NCI-H345 (cell line): ENCODE measurements around the gene MAP3K2.

Experiments used
- DNase-seq: peaks from one replicate; lab custom pipeline; 2025; lab: John Stamatoyannopoulos, UW

Gene MAP3K2, protein sequence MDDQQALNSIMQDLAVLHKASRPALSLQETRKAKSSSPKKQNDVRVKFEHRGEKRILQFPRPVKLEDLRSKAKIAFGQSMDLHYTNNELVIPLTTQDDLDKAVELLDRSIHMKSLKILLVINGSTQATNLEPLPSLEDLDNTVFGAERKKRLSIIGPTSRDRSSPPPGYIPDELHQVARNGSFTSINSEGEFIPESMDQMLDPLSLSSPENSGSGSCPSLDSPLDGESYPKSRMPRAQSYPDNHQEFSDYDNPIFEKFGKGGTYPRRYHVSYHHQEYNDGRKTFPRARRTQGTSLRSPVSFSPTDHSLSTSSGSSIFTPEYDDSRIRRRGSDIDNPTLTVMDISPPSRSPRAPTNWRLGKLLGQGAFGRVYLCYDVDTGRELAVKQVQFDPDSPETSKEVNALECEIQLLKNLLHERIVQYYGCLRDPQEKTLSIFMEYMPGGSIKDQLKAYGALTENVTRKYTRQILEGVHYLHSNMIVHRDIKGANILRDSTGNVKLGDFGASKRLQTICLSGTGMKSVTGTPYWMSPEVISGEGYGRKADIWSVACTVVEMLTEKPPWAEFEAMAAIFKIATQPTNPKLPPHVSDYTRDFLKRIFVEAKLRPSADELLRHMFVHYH

GRCh38 chr2:127387655-127388422 is at the start of gene MAP3K2:
Gene MAP3K2 (minus strand): TSS chr2:127387975. CDS start chr2:127343129, 44,846 bp downstream.
- DNase-seq = peak; percentile 94

DNA sequence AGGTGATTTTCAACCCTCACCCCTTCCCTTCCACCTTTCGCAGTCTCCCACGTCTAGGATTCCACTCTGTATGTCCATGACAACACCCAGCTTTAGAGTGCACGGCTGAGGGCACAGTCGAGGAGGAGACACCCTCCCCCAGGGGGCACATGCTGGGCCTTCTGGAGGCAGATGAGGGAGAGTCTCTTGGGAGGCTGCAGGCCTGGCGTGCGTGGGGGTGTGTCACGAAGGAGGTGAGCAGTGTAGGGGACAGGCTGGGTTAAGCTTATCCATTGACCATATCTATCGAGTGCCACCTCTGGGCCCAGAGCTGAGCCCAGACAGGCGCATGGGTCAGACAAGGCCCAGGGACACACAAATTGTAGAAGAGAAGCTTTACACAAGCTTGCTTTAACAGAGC is 49.3 kb upstream of the MAP3K2 start:
- DNase-seq = no peak

DNA sequence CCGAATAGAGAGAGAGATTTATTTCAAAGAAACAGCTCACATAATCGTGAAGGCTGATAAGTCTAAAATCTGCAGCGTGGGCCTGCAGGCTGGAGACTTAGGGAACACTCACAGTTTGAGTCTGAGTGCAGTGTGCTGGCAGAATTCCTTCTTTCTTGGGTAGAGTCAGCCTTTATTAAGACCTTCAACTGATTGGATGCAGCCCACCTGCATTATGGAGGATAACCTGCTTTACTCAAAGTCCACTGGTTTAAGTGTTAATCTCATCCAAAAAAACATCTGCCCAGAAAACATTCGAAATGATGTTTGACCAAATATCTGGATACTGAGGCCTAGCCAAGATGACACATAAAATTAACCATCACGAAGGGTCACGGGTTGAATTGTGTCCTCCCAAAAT is 46.7 kb upstream of the MAP3K2 start:
- no peak for DNase-seq

- no peak for DNase-seq
Observed at GRCh38 chr2:127431408-127432023, 43.7 kb upstream of the MAP3K2 start.

DNA sequence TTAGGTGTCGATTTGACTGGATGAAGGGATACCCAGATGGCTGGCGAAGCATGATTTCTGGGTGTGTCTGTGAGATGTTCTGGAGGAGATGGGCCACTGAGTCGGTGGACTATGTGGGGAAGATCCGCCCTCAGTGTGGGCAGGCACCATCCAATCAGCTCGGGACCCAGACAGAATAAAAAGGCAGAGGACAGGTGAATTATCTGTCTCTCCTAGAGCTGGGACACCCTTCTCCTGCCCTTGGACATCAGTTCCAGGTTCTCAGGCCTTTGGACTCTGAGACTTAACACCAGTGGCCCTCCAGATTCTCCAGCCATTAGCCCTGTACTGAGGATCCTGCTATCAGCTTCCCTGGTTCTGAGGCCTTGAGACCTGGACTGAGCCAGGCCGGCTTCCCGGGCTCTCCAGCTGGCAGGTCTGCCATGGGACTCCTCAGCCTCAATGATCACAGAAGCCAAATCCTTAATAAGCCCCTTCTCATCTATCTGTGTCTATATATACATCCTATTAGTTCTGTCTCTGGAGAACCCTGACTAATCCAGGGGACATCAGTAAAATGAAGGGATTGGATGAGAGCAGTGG is 42.2 kb upstream of the MAP3K2 start:
- DNase-seq = no peak

GRCh38 chr2:127429291-127429690 is 41.5 kb upstream of the MAP3K2 start:
- DNase-seq = no peak

- DNase-seq = no peak
Observed at GRCh38 chr2:127428815-127429109, 41.0 kb upstream of the MAP3K2 start.

DNA sequence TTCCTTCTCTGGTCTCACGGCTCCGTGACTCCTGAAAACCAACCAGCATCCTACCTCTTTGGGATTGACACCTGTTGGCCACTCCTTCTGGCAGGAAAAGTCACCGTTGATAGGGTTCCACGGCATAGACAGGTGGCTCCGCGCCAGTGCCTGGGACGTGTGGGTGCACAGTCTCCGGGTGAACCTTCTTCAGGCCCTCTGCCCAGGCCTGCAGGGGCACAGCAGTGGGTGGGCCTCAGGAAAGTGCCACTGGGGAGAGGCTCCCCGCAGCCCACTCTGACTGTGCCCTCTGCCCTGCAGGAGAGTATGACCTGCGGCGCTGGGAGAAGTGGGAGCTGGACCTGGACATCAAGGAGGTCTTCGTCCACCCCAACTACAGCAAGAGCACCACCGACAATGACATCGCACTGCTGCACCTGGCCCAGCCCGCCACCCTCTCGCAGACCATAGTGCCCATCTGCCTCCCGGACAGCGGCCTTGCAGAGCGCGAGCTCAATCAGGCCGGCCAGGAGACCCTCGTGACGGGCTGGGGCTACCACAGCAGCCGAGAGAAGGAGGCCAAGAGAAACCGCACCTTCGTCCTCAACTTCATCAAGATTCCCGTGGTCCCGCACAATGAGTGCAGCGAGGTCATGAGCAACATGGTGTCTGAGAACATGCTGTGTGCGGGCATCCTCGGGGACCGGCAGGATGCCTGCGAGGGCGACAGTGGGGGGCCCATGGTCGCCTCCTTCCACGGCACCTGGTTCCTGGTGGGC is 40.5 kb upstream of the MAP3K2 start:
- DNase-seq = no peak

GRCh38 chr2:127427376-127428056 is 39.7 kb upstream of the MAP3K2 start:
- no peak for DNase-seq

- DNase-seq = no peak
Observed at GRCh38 chr2:127426501-127427354, 39.0 kb upstream of the MAP3K2 start.

- no peak for DNase-seq
Observed at GRCh38 chr2:127425540-127426490, 38.0 kb upstream of the MAP3K2 start.

DNA sequence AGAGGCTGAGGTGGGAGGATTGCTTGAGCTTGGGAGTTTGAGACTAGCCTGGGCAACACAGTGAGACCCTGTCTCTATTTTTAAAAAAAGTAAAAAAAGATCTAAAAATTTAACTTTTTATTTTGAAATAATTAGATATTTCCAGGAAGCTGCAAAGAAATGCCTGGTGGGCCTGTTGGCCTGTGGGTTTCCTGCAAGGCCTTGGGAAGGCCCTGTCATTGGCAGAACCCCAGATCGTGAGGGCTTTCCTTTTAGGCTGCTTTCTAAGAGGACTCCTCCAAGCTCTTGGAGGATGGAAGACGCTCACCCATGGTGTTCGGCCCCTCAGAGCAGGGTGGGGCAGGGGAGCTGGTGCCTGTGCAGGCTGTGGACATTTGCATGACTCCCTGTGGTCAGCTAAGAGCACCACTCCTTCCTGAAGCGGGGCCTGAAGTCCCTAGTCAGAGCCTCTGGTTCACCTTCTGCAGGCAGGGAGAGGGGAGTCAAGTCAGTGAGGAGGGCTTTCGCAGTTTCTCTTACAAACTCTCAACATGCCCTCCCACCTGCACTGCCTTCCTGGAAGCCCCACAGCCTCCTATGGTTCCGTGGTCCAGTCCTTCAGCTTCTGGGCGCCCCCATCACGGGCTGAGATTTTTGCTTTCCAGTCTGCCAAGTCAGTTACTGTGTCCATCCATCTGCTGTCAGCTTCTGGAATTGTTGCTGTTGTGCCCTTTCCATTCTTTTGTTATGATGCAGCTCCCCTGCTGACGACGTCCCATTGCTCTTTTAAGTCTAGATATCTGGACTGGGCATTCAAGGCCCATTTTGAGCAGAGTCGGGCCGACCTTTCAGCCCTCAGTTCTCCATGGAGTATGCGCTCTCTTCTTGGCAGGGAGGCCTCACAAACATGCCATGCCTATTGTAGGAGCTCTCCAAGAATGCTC is 37.1 kb upstream of the MAP3K2 start:
- DNase-seq = no peak

DNA sequence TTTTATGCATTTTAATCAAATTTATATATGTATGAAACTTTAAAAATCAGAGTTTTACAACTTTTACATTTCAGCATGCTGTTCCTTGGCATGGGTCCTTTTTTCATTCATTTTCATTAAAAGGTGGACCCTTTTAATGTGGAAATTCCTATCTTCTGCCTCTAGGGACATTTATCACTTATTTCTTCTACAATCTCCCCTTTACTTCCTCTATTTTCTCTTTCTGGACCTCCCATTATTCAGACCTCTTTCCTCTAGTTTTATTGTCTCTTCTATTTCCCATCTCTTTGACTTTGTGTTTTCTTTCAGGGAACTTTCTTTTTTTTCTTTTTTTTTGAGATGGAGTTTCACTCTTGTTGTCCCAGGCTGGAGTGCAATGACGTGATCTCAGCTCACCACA is 36.1 kb upstream of the MAP3K2 start:
- no peak for DNase-seq

DNA sequence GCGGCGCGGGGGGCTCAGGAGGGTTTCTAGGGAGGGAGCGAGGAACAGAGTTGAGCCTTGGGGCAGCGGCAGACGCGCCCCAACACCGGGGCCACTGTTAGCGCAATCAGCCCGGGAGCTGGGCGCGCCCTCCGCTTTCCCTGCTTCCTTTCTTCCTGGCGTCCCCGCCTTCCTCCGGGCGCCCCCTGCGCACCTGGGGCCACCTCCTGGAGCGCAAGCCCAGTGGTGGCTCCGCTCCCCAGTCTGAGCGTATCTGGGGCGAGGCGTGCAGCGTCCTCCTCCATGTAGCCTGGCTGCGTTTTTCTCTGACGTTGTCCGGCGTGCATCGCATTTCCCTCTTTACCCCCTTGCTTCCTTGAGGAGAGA is 35.7 kb upstream of the MAP3K2 start:
- DNase-seq = peak; percentile 66

GRCh38 chr2:127422559-127423477 is 35.0 kb upstream of the MAP3K2 start:
- peak; percentile 63 for DNase-seq

GRCh38 chr2:127421871-127422558 is 34.2 kb upstream of the MAP3K2 start:
- no peak for DNase-seq
